H1 (cell line): Measurements from ENCODE around the gene DCP1A. TPM values are rescaled to one million over a fixed set of nuclear protein-coding genes. Genes with fewer than 3 reads are reported as not detected.

Experiments
- CHD2 ChIP-seq: IDR thresholded peaks from 2 replicates; pipeline ENCODE4 v1.6.1; 2012; ENCODE audit warnings: low read length, improper control_type of control experiment
- polyA plus RNA-seq, 7 experiments: library from polyadenylated mRNA; depleted of rRNA in 3 of 7; stranded (reverse) in 5 of 7; unstranded in 2 of 7; fragments of >200 nt in 5 of 7; fragments of 200-250 nt in 2 of 7; gene quantifications; 1 replicate in 5 of 7; 2 replicates in 1 of 7; 4 replicates in 1 of 7; pipeline versions ENCODE4 v1.2.1 to v1.2.3, GENCODE V29; 2011 to 2013; ENCODE audit warnings: missing spikeins in 2 of 7, mixed read lengths in 2 of 7
- total RNA-seq: library from RNA; stranded (reverse); fragmentation: NEBNext Ultra II Directional; extraction: Animal tissue kit (Norgen Biotek cat#: 25700); gene quantifications from 2 replicates; pipeline ENCODE4 v1.2.1, GENCODE V29; 2021

Gene DCP1A
- total and polyA plus RNA-seq, 2 of the 8 experiments (the other 6 are each of a cell fraction or from before 2014, with no cell fraction given), result 13.2 to 15.9 TPM

GRCh38 chr3:53312832-53313231, 34.5 kb downstream of the DCP1A start (continued):
- TF ChIP-seq CHD2, result no peak
- TF ChIP-seq, all 59 proteins: peak for 0
